Activated CD4-positive, alpha-beta T cell treated with anti-CD3 and anti-CD28 coated beads, Interleukin-2, amount 10 ng/mL, durations not matched to agents 7 days and 5 days (primary cell): Measurements from ENCODE around the gene ASB3. TPM values are rescaled to one million over a fixed set of nuclear protein-coding genes. Genes with fewer than 3 reads are reported as not detected.
"Not testable (repeated sequence)": the region's sequence is repeated elsewhere in the genome, so short reads cannot be mapped to it uniquely, and the experiment has no call there.

Experiments
- CTCF ChIA-PET: fragments of 350-600 bp; sonication (Branson Sonifier 250); formaldehyde crosslinking; loops from one replicate; lab custom pipeline; 2021; ENCODE audit warnings: antibody characterized with exemption; lab: Charles Lee
- POLR2A ChIA-PET: fragments of 350-600 bp; sonication (Branson Sonifier 250); formaldehyde crosslinking; loops from one replicate; lab custom pipeline; 2021; ENCODE audit warnings: antibody characterized with exemption; lab: Charles Lee
- DNase-seq: peaks from one replicate; pipeline ENCODE4 v3.0.0-alpha.2; 2020
- H3K27ac Mint-ChIP-seq: one replicate; pipeline ENCODE4 v1.8.0; 2021; ENCODE audit warnings: mild to moderate bottlenecking, moderate library complexity, mixed read lengths
- H3K27me3 Mint-ChIP-seq: one replicate; pipeline ENCODE4 v1.8.0; 2021; ENCODE audit warnings: mixed read lengths
- H3K36me3 Mint-ChIP-seq: one replicate; pipeline ENCODE4 v1.8.0; 2021; ENCODE audit warnings: low read depth, mixed read lengths
- H3K4me1 Mint-ChIP-seq: one replicate; pipeline ENCODE4 v1.8.0; 2021; ENCODE audit warnings: mixed read lengths
- H3K4me3 Mint-ChIP-seq: one replicate; pipeline ENCODE4 v1.8.0; 2021; ENCODE audit warnings: mild to moderate bottlenecking, moderate library complexity, mixed read lengths
- H3K9me3 Mint-ChIP-seq: one replicate; pipeline ENCODE4 v1.8.0; 2021; ENCODE audit warnings: mixed read lengths
- total RNA-seq, 2 experiments: library from RNA; stranded (reverse); gene quantifications; one replicate each; pipeline ENCODE4 v1.2.3, GENCODE V29; 2021

The ASB3 gene
- total RNA-seq, 2 experiments from 2014 or later = 20.2 to 23.3 TPM

- H3K36me3 Mint-ChIP-seq, H3K4me1 Mint-ChIP-seq, H3K9me3 Mint-ChIP-seq, CTCF ChIA-PET, DNase-seq, H3K27ac Mint-ChIP-seq, H3K4me3 Mint-ChIP-seq, H3K27me3 Mint-ChIP-seq, POLR2A ChIA-PET: not testable (repeated sequence)
Measured at GRCh38 chr2:53658474-53658873, 128.3 kb downstream of the ASB3 start.

GRCh38 chr2:53655256-53655655 lies 131.5 kb downstream of the ASB3 start:
- Mint-ChIP-seq H3K4me1 (no peaks in the 10 kb centered on the region), H3K4me3 (no peak overlapping the region), H3K27me3 (peaks cover 5% of the 10 kb centered on the region), H3K9me3 (no peaks in the 10 kb centered on the region), H3K27ac (no peak overlapping the region), H3K36me3 (peaks cover 2% of the 10 kb centered on the region)
- no peak for DNase-seq
- CTCF ChIA-PET = no interaction called here
- POLR2A ChIA-PET = no interaction called here

GRCh38 chr2:53654396-53654795 lies 132.4 kb downstream of the ASB3 start:
- H3K36me3 Mint-ChIP-seq = no peaks in the 10 kb centered on the region
- H3K9me3 Mint-ChIP-seq = no peaks in the 10 kb centered on the region
- DNase-seq = no peak
- ChIA-PET POLR2A (no interaction called here), CTCF (interaction anchor here (0.5 kb wide), 1 partner anchor 1947 kb away, joined by 4 read pairs; no protein-coding TSS in a partner anchor)
- H3K4me3 Mint-ChIP-seq = no peak overlapping the region
- peaks cover 5% of the 10 kb centered on the region for H3K27me3 Mint-ChIP-seq
- no peaks in the 10 kb centered on the region for H3K4me1 Mint-ChIP-seq
- no peak overlapping the region for H3K27ac Mint-ChIP-seq

- Mint-ChIP-seq H3K4me3 (no peak overlapping the region), H3K9me3 (no peaks in the 10 kb centered on the region), H3K36me3 (no peaks in the 10 kb centered on the region), H3K4me1 (no peaks in the 10 kb centered on the region), H3K27ac (no peak overlapping the region), H3K27me3 (peaks cover 5% of the 10 kb centered on the region)
- no peak for DNase-seq
- POLR2A ChIA-PET = no interaction called here
- CTCF ChIA-PET = no interaction called here
Measured at GRCh38 chr2:53652131-53652530, 134.6 kb downstream of the ASB3 start.

- ChIA-PET CTCF (interaction anchor here (0.6 kb wide), 1 partner anchor 59 kb away, joined by 3 read pairs; no protein-coding TSS in a partner anchor), POLR2A (no interaction called here)
- Mint-ChIP-seq H3K4me1 (no peaks in the 10 kb centered on the region), H3K4me3 (no peak overlapping the region), H3K27ac (no peak overlapping the region), H3K9me3 (no peaks in the 10 kb centered on the region), H3K27me3 (peaks cover 4% of the 10 kb centered on the region), H3K36me3 (no peaks in the 10 kb centered on the region)
- no peak for DNase-seq
Measured at GRCh38 chr2:53646788-53647187, 140.0 kb downstream of the ASB3 start.

- POLR2A ChIA-PET = no interaction called here
- Mint-ChIP-seq H3K36me3 (no peaks in the 10 kb centered on the region), H3K27ac (no peak overlapping the region), H3K4me1 (no peaks in the 10 kb centered on the region), H3K27me3 (no peaks in the 10 kb centered on the region), H3K9me3 (no peaks in the 10 kb centered on the region), H3K4me3 (no peak overlapping the region)
- CTCF ChIA-PET = no interaction called here
- DNase-seq = no peak
Measured at GRCh38 chr2:53641290-53641689, 145.5 kb downstream of the ASB3 start.

- POLR2A ChIA-PET = no interaction called here
- Mint-ChIP-seq H3K4me1 (no peaks in the 10 kb centered on the region), H3K27me3 (no peaks in the 10 kb centered on the region), H3K4me3 (no peak overlapping the region), H3K36me3 (no peaks in the 10 kb centered on the region), H3K9me3 (no peaks in the 10 kb centered on the region), H3K27ac (no peak overlapping the region)
- DNase-seq = no peak
- CTCF ChIA-PET = no interaction called here
Measured at GRCh38 chr2:53640466-53640865, 146.3 kb downstream of the ASB3 start.

GRCh38 chr2:53636596-53636995 lies 150.2 kb downstream of the ASB3 start:
- H3K4me1 Mint-ChIP-seq = no peaks in the 10 kb centered on the region
- H3K27me3 Mint-ChIP-seq = no peaks in the 10 kb centered on the region
- H3K27ac Mint-ChIP-seq = no peak overlapping the region
- H3K36me3 Mint-ChIP-seq = no peaks in the 10 kb centered on the region
- DNase-seq = no peak
- POLR2A ChIA-PET = no interaction called here
- CTCF ChIA-PET = no interaction called here
- no peak overlapping the region for H3K4me3 Mint-ChIP-seq
- no peaks in the 10 kb centered on the region for H3K9me3 Mint-ChIP-seq

- Mint-ChIP-seq H3K4me1 (no peaks in the 10 kb centered on the region), H3K36me3 (no peaks in the 10 kb centered on the region), H3K27ac (no peak overlapping the region), H3K4me3 (no peak overlapping the region), H3K9me3 (no peaks in the 10 kb centered on the region), H3K27me3 (no peaks in the 10 kb centered on the region)
- ChIA-PET CTCF (no interaction called here), POLR2A (no interaction called here)
- DNase-seq = no peak
Measured at GRCh38 chr2:53636109-53636508, 150.6 kb downstream of the ASB3 start.

GRCh38 chr2:53635694-53636093 lies 151.1 kb downstream of the ASB3 start:
- POLR2A ChIA-PET = no interaction called here
- no peak overlapping the region for H3K4me3 Mint-ChIP-seq

GRCh38 chr2:53633441-53633840 lies 153.3 kb downstream of the ASB3 start:
- H3K27ac Mint-ChIP-seq = no peak overlapping the region
- no peaks in the 10 kb centered on the region for H3K27me3 Mint-ChIP-seq
- no peaks in the 10 kb centered on the region for H3K4me1 Mint-ChIP-seq
- DNase-seq = no peak
- H3K4me3 Mint-ChIP-seq = no peak overlapping the region
- ChIA-PET POLR2A (no interaction called here), CTCF (no interaction called here)
- H3K36me3 Mint-ChIP-seq = no peaks in the 10 kb centered on the region
- H3K9me3 Mint-ChIP-seq = no peaks in the 10 kb centered on the region

More at GRCh38 chr2:53635694-53636093, 151.1 kb downstream of the ASB3 start:
- no peaks in the 10 kb centered on the region for H3K36me3 Mint-ChIP-seq
- no peaks in the 10 kb centered on the region for H3K9me3 Mint-ChIP-seq
- CTCF ChIA-PET = no interaction called here
- no peaks in the 10 kb centered on the region for H3K27me3 Mint-ChIP-seq
- no peak for DNase-seq
- no peak overlapping the region for H3K27ac Mint-ChIP-seq
- H3K4me1 Mint-ChIP-seq = no peaks in the 10 kb centered on the region

- Mint-ChIP-seq H3K27me3 (no peaks in the 10 kb centered on the region), H3K27ac (no peak overlapping the region), H3K36me3 (no peaks in the 10 kb centered on the region), H3K9me3 (no peaks in the 10 kb centered on the region), H3K4me1 (no peaks in the 10 kb centered on the region), H3K4me3 (no peak overlapping the region)
- ChIA-PET CTCF (no interaction called here), POLR2A (no interaction called here)
- DNase-seq = no peak
Measured at GRCh38 chr2:53632714-53633113, 154.0 kb downstream of the ASB3 start.

GRCh38 chr2:53632126-53632460 lies 154.7 kb downstream of the ASB3 start:
- no peak overlapping the region for H3K4me3 Mint-ChIP-seq
- H3K9me3 Mint-ChIP-seq = no peaks in the 10 kb centered on the region
- ChIA-PET POLR2A (no interaction called here), CTCF (no interaction called here)
- no peaks in the 10 kb centered on the region for H3K4me1 Mint-ChIP-seq
- no peaks in the 10 kb centered on the region for H3K27me3 Mint-ChIP-seq
- no peaks in the 10 kb centered on the region for H3K36me3 Mint-ChIP-seq
- no peak for DNase-seq
- no peak overlapping the region for H3K27ac Mint-ChIP-seq

GRCh38 chr2:53631313-53632125 lies 155.2 kb downstream of the ASB3 start:
- Mint-ChIP-seq H3K27ac (no peak overlapping the region), H3K4me1 (no peaks in the 10 kb centered on the region), H3K9me3 (no peaks in the 10 kb centered on the region), H3K27me3 (no peaks in the 10 kb centered on the region), H3K4me3 (no peak overlapping the region), H3K36me3 (no peaks in the 10 kb centered on the region)
- no peak for DNase-seq
- ChIA-PET POLR2A (no interaction called here), CTCF (no interaction called here)
